GM12878 (cell line): ENCODE measurements around the gene SLC26A1. TPM values are rescaled to one million over a fixed set of nuclear protein-coding genes. Genes with fewer than 3 reads are reported as not detected.

Experiments used
- ATAC-seq: fragments of 200-7000 bp; cut with Tn5 transposase; 3 replicates; pipeline ENCODE4 v1.9.1; 2020; ENCODE audit warnings: mild to moderate bottlenecking, moderate library complexity
- BruUV-seq: library from RNA; stranded (reverse); fragments of 400-500 nt; replicated peaks from 2 replicates; lab custom pipeline; 2021; lab: Mats Ljungman, UMichigan
- CTCF ChIA-PET: fragments of 300-600 bp; sonication (Branson Sonifier 250); formaldehyde crosslinking; extraction: SDS; loops from one replicate; lab custom pipeline; 2021; ENCODE audit warnings: inconsistent platforms; lab: Yijun Ruan, JAX
- POLR2A ChIA-PET: fragments of 350-600 bp; formaldehyde crosslinking; extraction: SDS; loops from one replicate; lab custom pipeline; 2021; ENCODE audit warnings: inconsistent platforms; lab: Charles Lee
- RAD21 ChIA-PET: fragments of 300-600 bp; sonication (Branson Sonifier 250); formaldehyde crosslinking; loops from one replicate; lab custom pipeline; 2023; ENCODE audit warnings: antibody characterized with exemption; ENCODE audit not compliant: unreplicated experiment; lab: Charles Lee
- SMC1A ChIA-PET: fragments of 300-600 bp; sonication (Branson Sonifier 250); formaldehyde crosslinking; loops from one replicate; lab custom pipeline; 2023; ENCODE audit not compliant: unreplicated experiment, uncharacterized antibody; lab: Charles Lee
- DNase-seq: peaks from one replicate; pipeline ENCODE4 v3.0.0-alpha.2; 2011; ENCODE audit warnings: low read depth, low spot score
- FAIRE-seq: peaks from 3 replicates; lab custom pipeline; 2011; peaks lifted over from hg19 to GRCh38; lab: Jason Lieb, UNC
- H2AFZ ChIP-seq: 2 replicates; pipeline ENCODE4 v1.6.0; 2011; ENCODE audit warnings: low read depth, low read length, control low read depth; ENCODE audit not compliant: control insufficient read depth
- H3K27ac ChIP-seq: 2 replicates; pipeline ENCODE4 v1.5.1; 2011; ENCODE audit warnings: control low read depth; ENCODE audit not compliant: control insufficient read depth, insufficient read depth
- H3K27me3 ChIP-seq, 2 experiments: replicated peaks in 1 of 2; 2 replicates each; pipeline versions ENCODE4 v1.6.0 to v1.6.1; 2011; ENCODE audit warnings: low read length in 1 of 2; ENCODE audit not compliant: control insufficient read depth in 2 of 2, insufficient read depth in 2 of 2
- H3K36me3 ChIP-seq, 2 experiments: 2 replicates each; pipeline ENCODE4 v1.5.1; 2011; ENCODE audit warnings: low read length in 1 of 2; ENCODE audit not compliant: control insufficient read depth in 2 of 2, insufficient read depth in 2 of 2
- H3K4me1 ChIP-seq: 2 replicates; pipeline ENCODE4 v1.6.1; 2011; ENCODE audit warnings: mild to moderate bottlenecking, low read length, moderate library complexity, mixed read lengths; ENCODE audit not compliant: control insufficient read depth, insufficient read depth
- H3K4me2 ChIP-seq: 2 replicates; pipeline ENCODE4 v1.6.0; 2011; ENCODE audit warnings: control low read depth; ENCODE audit not compliant: control insufficient read depth, insufficient read depth
- H3K4me3 ChIP-seq: fragments of 200-600 bp; sonication (generic); 2 replicates; pipeline ENCODE4 v1.5.1; 2016
- H3K79me2 ChIP-seq: 2 replicates; pipeline ENCODE4 v1.6.0; 2011; ENCODE audit warnings: low read length; ENCODE audit not compliant: control insufficient read depth, insufficient read depth
- H3K9ac ChIP-seq: 2 replicates; pipeline ENCODE4 v1.8.0; 2011; ENCODE audit warnings: low read length, control low read depth, mixed read lengths; ENCODE audit not compliant: control insufficient read depth, insufficient read depth
- H3K9me3 ChIP-seq: replicated peaks from 3 replicates; pipeline ENCODE4 v1.5.1; 2011; ENCODE audit warnings: mild to moderate bottlenecking, low read length; ENCODE audit not compliant: control insufficient read depth, insufficient read depth
- H4K20me1 ChIP-seq: 2 replicates; pipeline ENCODE4 v1.6.0; 2011; ENCODE audit not compliant: control insufficient read depth, insufficient read depth
- BMI1 ChIP-seq: fragments of 450-650 bp; IDR thresholded peaks from 2 replicates; pipeline ENCODE4 v1.6.1; 2016; ENCODE audit warnings: mild to moderate bottlenecking, moderate library complexity, borderline replicate concordance
- CBX5 ChIP-seq: sonication (generic); IDR thresholded peaks from 2 replicates; pipeline ENCODE4 v1.6.1; 2016; ENCODE audit warnings: low read depth, moderate library complexity, mild to moderate bottlenecking, inconsistent platforms
- GATAD2B ChIP-seq: fragments of 450-650 bp; conservative IDR thresholded peaks from 2 replicates; pipeline ENCODE4 v1.6.1; 2017; ENCODE audit warnings: low read depth, mild to moderate bottlenecking, moderate library complexity
- HDAC6 ChIP-seq: fragments of 200-600 bp; sonication (generic); IDR thresholded peaks from one replicate; pipeline ENCODE4 v1.8.0; 2017; ENCODE audit warnings: antibody characterized with exemption; ENCODE audit not compliant: unreplicated experiment
- IKZF1 ChIP-seq: fragments of 450-650 bp; conservative IDR thresholded peaks from 2 replicates; pipeline ENCODE4 v1.6.1; 2017; ENCODE audit warnings: antibody characterized with exemption, mild to moderate bottlenecking
- MYC ChIP-seq: IDR thresholded peaks from 2 replicates; pipeline ENCODE4 v1.6.1; 2011; ENCODE audit warnings: mild to moderate bottlenecking, low read length, moderate library complexity, inconsistent platforms; ENCODE audit not compliant: insufficient read depth, insufficient replicate concordance, insufficient read length, severe bottlenecking
- PAX5 ChIP-seq: IDR thresholded peaks from 2 replicates; pipeline ENCODE4 v1.6.1; 2011; ENCODE audit warnings: low read depth, low read length, borderline replicate concordance
- RAD21 ChIP-seq: IDR thresholded peaks from 2 replicates; pipeline ENCODE4 v1.6.1; 2011; ENCODE audit warnings: mild to moderate bottlenecking, low read depth, low read length, moderate library complexity; ENCODE audit not compliant: insufficient read depth
- RBBP5 ChIP-seq: fragments of 200-600 bp; sonication (generic); conservative IDR thresholded peaks from 2 replicates; pipeline ENCODE4 v1.6.1; 2016
- SMC3 ChIP-seq: IDR thresholded peaks from 2 replicates; pipeline ENCODE4 v1.6.1; 2011; ENCODE audit warnings: low read length, improper control_type of control experiment, borderline replicate concordance
- WGBS: methylation state at CpG from one replicate; pipeline ENCODE4 v1.1.6; 2016; ENCODE audit warnings: low lambda C conversion rate; ENCODE audit not compliant: insufficient replicate concordance, insufficient coverage; ENCODE audit errors: missing lambda C conversion rate; 5-methylcytosine and 5-hydroxymethylcytosine counted together
- in situ Hi-C: fragments of 300-500 bp; cut with MboI; formaldehyde crosslinking; loops from 9 replicates; pipeline ENCODE4 v1.14.3; 2018; ENCODE audit warnings: mixed read lengths
- intact Hi-C: fragments of 100-400 bp; cut with micrococcal nuclease; formaldehyde crosslinking; loops from one replicate; pipeline ENCODE4 v1.14.2; 2022; ENCODE audit not compliant: unreplicated experiment
- polyA plus RNA-seq, 11 experiments: library from polyadenylated mRNA; depleted of rRNA in 4 of 11; unstranded in 6 of 11; stranded (reverse) in 5 of 11; fragments of >200 nt; fragmentation: Nextera tagmentation in 4 of 11; fragmentation: Illumina TruSeq in 1 of 11; extraction: Ambion mirVana in 4 of 11; extraction: Trizol in 1 of 11; gene quantifications; 1 replicate in 1 of 11; 2 replicates in 10 of 11; pipeline versions ENCODE4 v1.2.1 to v1.2.3, GENCODE V29; 2011 to 2016; ENCODE audit warnings: inconsistent platforms in 2 of 11, missing spikeins in 2 of 11, low read depth in 1 of 11
- total RNA-seq, 4 experiments: library from RNA; depleted of rRNA in 3 of 4; stranded (reverse); fragments of >200 nt in 3 of 4; fragmentation: Illumina TruSeq in 1 of 4; extraction: Trizol in 1 of 4; gene quantifications; 2 replicates each; pipeline versions ENCODE4 v1.2.1 to v1.2.3, GENCODE V29; 2013 to 2021
- TF ChIP-seq, protein P1 (sequence below): IDR thresholded peaks from 2 replicates; pipeline ENCODE4 v1.6.1; 2011; ENCODE audit warnings: borderline replicate concordance, low read depth, mild to moderate bottlenecking, moderate library complexity, low read length; ENCODE audit not compliant: insufficient read depth, poor library complexity, severe bottlenecking
- TF ChIP-seq, protein P2 (sequence below): IDR thresholded peaks from 2 replicates; pipeline ENCODE4 v1.6.1; 2011; ENCODE audit warnings: mild to moderate bottlenecking, low read depth, low read length, moderate library complexity; ENCODE audit not compliant: insufficient replicate concordance

The SLC26A1 gene
- total and polyA plus RNA-seq, 10 of the 15 experiments (the other 5 are each of a cell fraction or from before 2014, with no cell fraction given): 0.05 to 0.96 (median 0.28) TPM; not detected in 5

DNA sequence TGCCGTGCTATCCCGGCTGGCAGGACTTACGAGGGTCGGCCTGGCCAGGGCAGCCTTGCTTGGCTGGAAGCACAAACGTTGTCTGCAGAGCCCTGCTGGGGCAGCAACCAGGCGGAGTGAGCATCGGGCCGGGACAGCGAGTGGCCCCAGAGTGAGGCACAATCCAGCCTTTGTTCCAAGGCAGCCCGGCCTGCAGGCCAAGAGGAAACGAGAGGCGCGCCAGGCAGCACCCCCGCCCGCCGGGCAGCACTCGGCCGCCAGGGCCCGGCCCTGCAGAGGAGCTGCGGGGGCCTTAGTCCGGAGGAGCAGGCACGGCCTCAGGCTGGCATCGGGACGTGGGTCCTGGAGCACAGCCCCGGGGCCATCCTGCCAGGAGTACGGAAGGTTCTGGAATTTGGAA, 42.3 kb upstream of the SLC26A1 start:
- FAIRE-seq: no peak
- TF ChIP-seq MYC (no peak), SMC3 (no peak), BMI1 (no peak), RAD21 (no peak), GATAD2B (no peak), RBBP5 (no peak), IKZF1 (no peak), HDAC6 (no peak), CBX5 (no peak), PAX5 (no peak)
- TF ChIP-seq, protein P1, sequence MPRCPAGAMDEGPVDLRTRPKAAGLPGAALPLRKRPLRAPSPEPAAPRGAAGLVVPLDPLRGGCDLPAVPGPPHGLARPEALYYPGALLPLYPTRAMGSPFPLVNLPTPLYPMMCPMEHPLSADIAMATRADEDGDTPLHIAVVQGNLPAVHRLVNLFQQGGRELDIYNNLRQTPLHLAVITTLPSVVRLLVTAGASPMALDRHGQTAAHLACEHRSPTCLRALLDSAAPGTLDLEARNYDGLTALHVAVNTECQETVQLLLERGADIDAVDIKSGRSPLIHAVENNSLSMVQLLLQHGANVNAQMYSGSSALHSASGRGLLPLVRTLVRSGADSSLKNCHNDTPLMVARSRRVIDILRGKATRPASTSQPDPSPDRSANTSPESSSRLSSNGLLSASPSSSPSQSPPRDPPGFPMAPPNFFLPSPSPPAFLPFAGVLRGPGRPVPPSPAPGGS: no peak
- TF ChIP-seq, protein P2, sequence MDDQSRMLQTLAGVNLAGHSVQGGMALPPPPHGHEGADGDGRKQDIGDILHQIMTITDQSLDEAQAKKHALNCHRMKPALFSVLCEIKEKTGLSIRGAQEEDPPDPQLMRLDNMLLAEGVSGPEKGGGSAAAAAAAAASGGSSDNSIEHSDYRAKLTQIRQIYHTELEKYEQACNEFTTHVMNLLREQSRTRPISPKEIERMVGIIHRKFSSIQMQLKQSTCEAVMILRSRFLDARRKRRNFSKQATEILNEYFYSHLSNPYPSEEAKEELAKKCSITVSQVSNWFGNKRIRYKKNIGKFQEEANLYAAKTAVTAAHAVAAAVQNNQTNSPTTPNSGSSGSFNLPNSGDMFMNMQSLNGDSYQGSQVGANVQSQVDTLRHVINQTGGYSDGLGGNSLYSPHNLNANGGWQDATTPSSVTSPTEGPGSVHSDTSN: no peak
- CTCF ChIA-PET: no interaction called here

More for the DNA sequence above, 42.3 kb upstream of the SLC26A1 start:
- 42% methylated on average over 26 of the region's 26 CpGs for WGBS
- Histone ChIP-seq H3K4me3 (no peak overlapping the region), H3K36me3 (no peaks in the 10 kb centered on the region), H3K27ac (no peak overlapping the region), H4K20me1 (no peaks in the 10 kb centered on the region), H3K4me1 (no peaks in the 10 kb centered on the region), H3K9ac (no peak overlapping the region), H2AFZ (no peak overlapping the region), H3K79me2 (no peaks in the 10 kb centered on the region), H3K27me3 (no peaks in the 10 kb centered on the region), H3K9me3 (no peaks in the 10 kb centered on the region), H3K4me2 (no peak overlapping the region)
- SMC1A ChIA-PET: no interaction called here
- DNase-seq (no peak), ATAC-seq (no peak)
- in situ Hi-C loops (no loop called here), intact Hi-C loops (no loop called here)
- RAD21 ChIA-PET: no interaction called here
- no TSS peak for BruUV-seq
- POLR2A ChIA-PET: no interaction called here
